ENCODE data around the gene RPS6KC1.

Gene RPS6KC1

GRCh38 chr1:213180833-213181232 lies 129.8 kb downstream of the RPS6KC1 start:
- H4K20me1 ChIP-seq (ENCODE audit: control insufficient read depth, insufficient read depth, low read depth, low read length), result no peaks in the 10 kb centered on the region
- H3K4me1 ChIP-seq (ENCODE audit: control insufficient read depth, low read length), result no peaks in the 10 kb centered on the region

GRCh38 chr1:213183036-213183672 lies 132.1 kb downstream of the RPS6KC1 start:
- H3K36me3 ChIP-seq (ENCODE audit: control insufficient read depth, low read length), result no peaks in the 10 kb centered on the region
- TF ChIP-seq EZH2phosphoT487 (IDR thresholded peaks at IDR 0.05; ENCODE audit: borderline replicate concordance, low read length), result no peak
- TF ChIP-seq, protein P1, sequence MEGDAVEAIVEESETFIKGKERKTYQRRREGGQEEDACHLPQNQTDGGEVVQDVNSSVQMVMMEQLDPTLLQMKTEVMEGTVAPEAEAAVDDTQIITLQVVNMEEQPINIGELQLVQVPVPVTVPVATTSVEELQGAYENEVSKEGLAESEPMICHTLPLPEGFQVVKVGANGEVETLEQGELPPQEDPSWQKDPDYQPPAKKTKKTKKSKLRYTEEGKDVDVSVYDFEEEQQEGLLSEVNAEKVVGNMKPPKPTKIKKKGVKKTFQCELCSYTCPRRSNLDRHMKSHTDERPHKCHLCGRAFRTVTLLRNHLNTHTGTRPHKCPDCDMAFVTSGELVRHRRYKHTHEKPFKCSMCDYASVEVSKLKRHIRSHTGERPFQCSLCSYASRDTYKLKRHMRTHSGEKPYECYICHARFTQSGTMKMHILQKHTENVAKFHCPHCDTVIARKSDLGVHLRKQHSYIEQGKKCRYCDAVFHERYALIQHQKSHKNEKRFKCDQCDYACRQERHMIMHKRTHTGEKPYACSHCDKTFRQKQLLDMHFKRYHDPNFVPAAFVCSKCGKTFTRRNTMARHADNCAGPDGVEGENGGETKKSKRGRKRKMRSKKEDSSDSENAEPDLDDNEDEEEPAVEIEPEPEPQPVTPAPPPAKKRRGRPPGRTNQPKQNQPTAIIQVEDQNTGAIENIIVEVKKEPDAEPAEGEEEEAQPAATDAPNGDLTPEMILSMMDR (IDR thresholded peaks at IDR 0.05; ENCODE audit: low read depth, low read length, poor library complexity, severe bottlenecking), result no peak

More at GRCh38 chr1:213180833-213181232, 129.8 kb downstream of the RPS6KC1 start:
- Histone ChIP-seq H3K36me3 (ENCODE audit: control insufficient read depth, low read length) (no peaks in the 10 kb centered on the region), H3K27ac (ENCODE audit: low read depth, low read length) (no peak overlapping the region), H3K79me2 (ENCODE audit: control insufficient read depth, low read length) (no peaks in the 10 kb centered on the region), H3K9me3 (ENCODE audit: control insufficient read depth, insufficient read depth, low read length) (no peaks in the 10 kb centered on the region), H3K4me2 (ENCODE audit: low read length) (no peak overlapping the region), H3K4me3 (ENCODE audit: low read length) (no peak overlapping the region), H3K27me3 (ENCODE audit: control insufficient read depth, low read length) (no peaks in the 10 kb centered on the region), H3K9me2 (replicated peaks; ENCODE audit: control insufficient read depth, low read length) (no peaks in the 10 kb centered on the region), H3F3A (ENCODE audit: control insufficient read depth, insufficient read depth) (no peaks in the 10 kb centered on the region)
- TF ChIP-seq, protein P1 (IDR thresholded peaks at IDR 0.05; ENCODE audit: low read depth, low read length, poor library complexity, severe bottlenecking), result no peak
- TF ChIP-seq EZH2phosphoT487 (IDR thresholded peaks at IDR 0.05; ENCODE audit: borderline replicate concordance, low read length), result no peak

DNA sequence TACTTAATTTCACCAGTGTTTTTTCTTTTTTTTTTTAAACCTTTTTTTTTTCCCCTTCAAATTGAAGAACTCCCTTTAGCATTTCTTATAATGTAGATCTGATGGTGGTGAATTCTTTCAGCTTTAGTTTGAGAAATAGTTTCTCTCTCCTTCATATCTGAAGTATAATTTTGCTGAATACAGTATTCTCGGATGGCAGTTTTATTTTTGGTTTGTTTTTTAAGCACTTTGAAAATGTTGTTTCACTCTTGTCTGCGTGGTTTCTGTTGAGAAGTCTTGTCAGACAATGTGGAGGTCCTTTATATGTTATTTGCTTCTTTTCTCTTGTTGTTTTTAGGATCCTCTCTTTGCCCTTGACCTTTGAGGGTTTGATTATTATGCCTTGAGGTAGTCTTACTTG lies 135.1 kb downstream of the RPS6KC1 start:
- no peaks in the 10 kb centered on the region for H3K4me1 ChIP-seq (ENCODE audit: control insufficient read depth, low read length)
- no peaks in the 10 kb centered on the region for H3F3A ChIP-seq (ENCODE audit: control insufficient read depth, insufficient read depth)
- no peaks in the 10 kb centered on the region for H3K27me3 ChIP-seq (ENCODE audit: control insufficient read depth, low read length)
- no peak overlapping the region for H3K4me3 ChIP-seq (ENCODE audit: low read length)
- no peaks in the 10 kb centered on the region for H4K20me1 ChIP-seq (ENCODE audit: control insufficient read depth, insufficient read depth, low read depth, low read length)
- H3K27ac ChIP-seq (ENCODE audit: low read depth, low read length), result no peak overlapping the region
- no peaks in the 10 kb centered on the region for H3K9me3 ChIP-seq (ENCODE audit: control insufficient read depth, insufficient read depth, low read length)
- no peaks in the 10 kb centered on the region for H3K79me2 ChIP-seq (ENCODE audit: control insufficient read depth, low read length)
- TF ChIP-seq, protein P1 (IDR thresholded peaks at IDR 0.05; ENCODE audit: low read depth, low read length, poor library complexity, severe bottlenecking), result no peak
- TF ChIP-seq EZH2phosphoT487 (IDR thresholded peaks at IDR 0.05; ENCODE audit: borderline replicate concordance, low read length), result no peak
- H3K36me3 ChIP-seq (ENCODE audit: control insufficient read depth, low read length), result no peaks in the 10 kb centered on the region
- H3K9me2 ChIP-seq (replicated peaks; ENCODE audit: control insufficient read depth, low read length), result no peaks in the 10 kb centered on the region
- H3K4me2 ChIP-seq (ENCODE audit: low read length), result no peak overlapping the region

More at GRCh38 chr1:213183036-213183672, 132.1 kb downstream of the RPS6KC1 start:
- Histone ChIP-seq H3K4me2 (ENCODE audit: low read length) (no peak overlapping the region), H3K79me2 (ENCODE audit: control insufficient read depth, low read length) (no peaks in the 10 kb centered on the region), H4K20me1 (ENCODE audit: control insufficient read depth, insufficient read depth, low read depth, low read length) (no peaks in the 10 kb centered on the region), H3K27me3 (ENCODE audit: control insufficient read depth, low read length) (no peaks in the 10 kb centered on the region), H3K9me2 (replicated peaks; ENCODE audit: control insufficient read depth, low read length) (no peaks in the 10 kb centered on the region), H3K4me1 (ENCODE audit: control insufficient read depth, low read length) (no peaks in the 10 kb centered on the region), H3K9me3 (ENCODE audit: control insufficient read depth, insufficient read depth, low read length) (no peaks in the 10 kb centered on the region), H3K4me3 (ENCODE audit: low read length) (no peak overlapping the region), H3K27ac (ENCODE audit: low read depth, low read length) (no peak overlapping the region), H3F3A (ENCODE audit: control insufficient read depth, insufficient read depth) (no peaks in the 10 kb centered on the region)

All from DOHH2 (cell line).